Measurements from ENCODE around the gene SKA1. TPM values are rescaled to one million over a fixed set of nuclear protein-coding genes. Genes with fewer than 3 reads are reported as not detected.

Gene SKA1
- total RNA-seq, 1 donor from 2014 or later, result 0.52 TPM

DNA sequence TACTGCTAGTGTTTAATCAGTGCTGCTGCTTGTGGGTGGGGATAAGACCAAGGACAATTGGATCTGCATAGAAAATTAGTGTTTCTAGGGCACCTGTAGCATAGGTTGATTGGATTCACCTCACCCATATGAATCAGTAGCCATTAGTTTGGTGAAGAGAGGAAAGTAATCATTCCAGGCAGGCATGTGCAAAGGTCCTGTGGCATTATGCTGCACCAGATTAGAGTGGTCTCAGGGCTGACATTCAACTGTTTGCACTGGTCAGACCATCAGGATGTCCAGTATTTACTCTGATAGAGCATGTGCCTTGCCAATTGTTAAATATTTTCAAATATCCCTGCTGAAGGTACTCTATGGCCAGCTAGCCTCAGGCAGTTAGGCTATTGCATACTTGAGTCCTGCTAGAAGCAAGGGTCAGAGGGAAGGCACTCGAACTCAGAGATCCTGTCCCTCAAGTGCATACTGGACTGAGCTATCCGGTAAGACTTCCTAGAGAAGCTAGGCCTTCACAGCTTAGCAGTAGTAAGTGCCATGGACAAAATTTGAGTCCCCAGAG lies 64.7 kb downstream of the SKA1 start:
- Histone ChIP-seq H3K9me3 (no peaks in the 10 kb centered on the region), H3K36me3 (no peaks in the 10 kb centered on the region), H3K27ac (no peak overlapping the region), H3K4me3 (no peak overlapping the region), H3K27me3 (no peaks in the 10 kb centered on the region), H3K4me1 (no peaks in the 10 kb centered on the region)
- no peak for TF ChIP-seq CTCF (IDR thresholded peaks at IDR 0.05)
- ATAC-seq (no peak), DNase-seq (no peak)
- intact Hi-C loops (cut with DNase I), result no loop called here

GRCh38 chr18:50441016-50441415 lies 66.2 kb downstream of the SKA1 start:
- H3K36me3 ChIP-seq, result no peaks in the 10 kb centered on the region
- DNase-seq, result no peak
- no peak for ATAC-seq
- H3K27ac ChIP-seq, result no peak overlapping the region
- no peaks in the 10 kb centered on the region for H3K27me3 ChIP-seq
- no peaks in the 10 kb centered on the region for H3K9me3 ChIP-seq
- intact Hi-C loops (cut with DNase I), result no loop called here
- H3K4me1 ChIP-seq, result no peaks in the 10 kb centered on the region
- no peak for TF ChIP-seq CTCF (IDR thresholded peaks at IDR 0.05)
- H3K4me3 ChIP-seq, result no peak overlapping the region

DNA sequence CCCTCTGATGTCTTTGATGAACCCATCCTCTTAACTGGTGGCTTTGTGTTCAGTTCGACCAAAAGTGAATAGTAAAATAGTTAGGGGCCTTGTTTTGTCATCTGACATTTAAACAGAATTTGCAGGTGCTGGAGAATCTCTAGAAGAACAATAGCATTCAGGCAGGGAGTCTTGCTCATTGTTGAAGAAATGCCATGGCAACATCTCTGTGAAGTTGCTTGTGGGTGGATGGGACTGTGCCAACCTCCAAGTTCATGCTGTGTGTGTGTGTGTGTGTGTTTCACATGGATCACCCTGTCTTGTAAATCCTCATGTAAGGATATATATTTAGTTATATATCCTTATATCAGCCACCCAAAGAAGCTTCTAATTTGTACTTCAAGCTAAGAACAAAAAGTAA lies 66.7 kb downstream of the SKA1 start:
- no peak for DNase-seq
- intact Hi-C loops (cut with DNase I), result no loop called here
- no peaks in the 10 kb centered on the region for H3K4me1 ChIP-seq
- no peak for ATAC-seq
- H3K27ac ChIP-seq, result no peak overlapping the region
- no peaks in the 10 kb centered on the region for H3K9me3 ChIP-seq
- H3K4me3 ChIP-seq, result no peak overlapping the region
- no peak for TF ChIP-seq CTCF (IDR thresholded peaks at IDR 0.05)
- no peaks in the 10 kb centered on the region for H3K27me3 ChIP-seq
- no peaks in the 10 kb centered on the region for H3K36me3 ChIP-seq

Other genes starting within 250 kb of the SKA1 start
- gene MYO5B, start 179.9 kb upstream of the SKA1 start, total RNA-seq, result 31.6 TPM
- not detected for gene CFAP53, start 108.6 kb upstream of the SKA1 start, total RNA-seq
- gene MBD1, start 93.5 kb upstream of the SKA1 start, total RNA-seq, result 56.3 TPM
- 75.9 TPM for gene CXXC1, start 87.4 kb upstream of the SKA1 start, total RNA-seq
- gene MAPK4, start 185.0 kb downstream of the SKA1 start, total RNA-seq, result 7.0 TPM